NK-92 (cell line): ENCODE measurements around the gene FKBP9.
"Not testable (repeated sequence)": the region's sequence is repeated elsewhere in the genome, so short reads cannot be mapped to it uniquely, and the experiment has no call there.

Experiments used
- DNase-seq: peaks from one replicate; lab custom pipeline; 2025; ENCODE audit not compliant: unreplicated experiment; lab: John Stamatoyannopoulos, UW

The FKBP9 gene

DNA sequence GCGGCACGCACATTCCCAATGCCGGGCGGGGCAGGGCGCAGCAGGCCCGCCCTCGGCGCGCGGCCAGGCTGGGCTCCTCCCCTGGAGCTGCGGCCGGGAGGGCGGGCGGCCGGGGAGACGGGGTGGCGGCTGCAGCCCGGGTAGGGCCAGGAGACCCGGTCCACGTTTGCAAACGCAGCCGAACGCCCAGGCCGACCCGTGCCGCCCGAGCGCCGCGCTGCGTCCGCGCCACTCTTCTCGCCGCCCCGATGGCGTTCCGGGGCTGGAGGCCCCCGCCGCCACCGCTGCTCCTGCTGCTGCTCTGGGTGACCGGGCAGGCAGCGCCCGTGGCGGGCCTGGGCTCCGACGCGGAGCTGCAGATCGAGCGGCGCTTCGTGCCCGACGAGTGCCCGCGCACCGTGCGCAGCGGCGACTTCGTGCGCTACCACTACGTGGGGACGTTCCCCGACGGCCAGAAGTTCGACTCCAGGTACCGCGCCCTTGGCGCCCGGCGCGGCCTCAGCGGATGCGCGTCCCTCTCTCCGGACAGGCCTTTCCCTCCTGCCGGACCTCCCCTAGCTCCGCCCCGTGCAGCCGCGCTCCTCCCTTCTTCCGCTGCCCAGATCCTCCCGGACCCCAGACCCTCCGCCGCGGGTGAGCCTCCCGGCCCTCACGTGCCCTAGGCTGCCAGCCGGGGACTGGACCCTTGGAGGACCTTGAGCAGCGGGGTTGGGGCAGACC, at the start of gene FKBP9:
TSS of gene FKBP9 (plus strand) at position 115 of the 720 bp plus-strand sequence. CDS start at position 249, 134 bp downstream.
- DNase-seq = no peak

- no peak for DNase-seq
Observed at GRCh38 chr7:32910195-32910594, 47.0 kb upstream of the FKBP9 start.

DNA sequence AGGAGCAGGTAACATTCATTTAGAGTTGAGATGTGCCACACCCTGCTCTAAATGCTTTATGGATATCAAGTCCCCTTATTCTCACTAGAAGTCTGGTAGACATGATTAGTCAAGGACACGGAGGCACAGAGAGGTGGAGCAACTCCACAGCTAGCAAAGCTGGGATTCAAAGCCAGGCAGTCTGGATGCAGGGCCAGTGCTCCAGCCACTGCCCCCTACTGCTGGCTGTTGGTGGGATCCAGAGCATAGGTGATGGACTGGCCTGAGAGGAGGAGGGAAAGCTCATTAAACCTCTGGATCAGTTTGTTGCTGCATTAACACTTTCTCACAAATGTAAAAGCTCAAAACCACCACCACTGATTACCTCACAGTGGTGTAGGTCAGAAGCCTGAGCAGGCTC, 43.1 kb upstream of the FKBP9 start:
- no peak for DNase-seq

- no peak for DNase-seq
Observed at GRCh38 chr7:32915041-32915536, 42.2 kb upstream of the FKBP9 start.

- DNase-seq = no peak
Observed at GRCh38 chr7:32916006-32916405, 41.2 kb upstream of the FKBP9 start.

GRCh38 chr7:32916994-32917393, 40.2 kb upstream of the FKBP9 start:
- DNase-seq = not testable (repeated sequence)

- no peak for DNase-seq
Observed at GRCh38 chr7:32921896-32922295, 35.3 kb upstream of the FKBP9 start.

DNA sequence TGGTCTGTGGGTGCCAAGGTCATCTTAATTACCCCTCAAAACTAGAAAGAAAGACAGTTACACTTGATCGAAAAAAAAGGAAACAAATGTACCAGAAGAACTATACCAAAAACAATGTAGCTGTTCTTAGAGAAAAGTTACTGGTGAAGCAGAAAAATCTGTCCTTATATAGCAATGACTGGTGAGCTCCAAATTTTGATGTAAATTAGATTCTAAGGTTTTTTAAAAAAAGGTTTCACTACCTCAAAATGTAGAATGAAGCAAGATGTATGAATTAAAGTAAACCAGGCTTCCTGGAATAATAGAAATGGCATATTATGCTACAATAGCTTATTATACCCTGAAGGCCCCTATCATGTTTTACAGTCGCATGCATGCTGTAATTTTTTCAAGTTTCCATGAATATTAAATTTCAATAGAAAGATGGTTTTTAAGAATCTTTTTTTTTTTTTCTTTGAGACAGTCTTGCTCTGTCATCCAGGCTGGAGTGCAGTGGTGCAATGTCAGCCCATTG, 28.4 kb upstream of the FKBP9 start:
- DNase-seq = no peak

GRCh38 chr7:32929430-32930143, 27.7 kb upstream of the FKBP9 start:
- DNase-seq = no peak

DNA sequence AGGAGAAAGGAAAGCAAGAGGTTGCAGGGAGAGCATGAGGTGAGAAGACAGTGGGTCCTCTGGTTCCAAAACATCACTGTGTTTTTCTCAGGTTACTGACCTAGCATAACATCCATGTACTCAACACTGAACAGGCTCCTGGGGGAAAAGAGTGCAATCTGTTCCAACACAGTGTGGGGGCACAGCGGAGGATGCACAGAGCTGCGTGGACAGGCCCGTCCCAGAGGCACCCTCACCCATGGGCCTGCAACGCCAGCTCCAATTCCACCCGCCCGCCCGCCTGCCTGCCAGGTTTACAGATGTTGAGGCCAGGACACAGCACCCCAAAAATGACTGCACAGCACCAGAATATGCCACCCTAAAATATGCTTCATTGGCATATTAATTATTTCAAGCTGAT, 26.9 kb upstream of the FKBP9 start:
- no peak for DNase-seq

DNA sequence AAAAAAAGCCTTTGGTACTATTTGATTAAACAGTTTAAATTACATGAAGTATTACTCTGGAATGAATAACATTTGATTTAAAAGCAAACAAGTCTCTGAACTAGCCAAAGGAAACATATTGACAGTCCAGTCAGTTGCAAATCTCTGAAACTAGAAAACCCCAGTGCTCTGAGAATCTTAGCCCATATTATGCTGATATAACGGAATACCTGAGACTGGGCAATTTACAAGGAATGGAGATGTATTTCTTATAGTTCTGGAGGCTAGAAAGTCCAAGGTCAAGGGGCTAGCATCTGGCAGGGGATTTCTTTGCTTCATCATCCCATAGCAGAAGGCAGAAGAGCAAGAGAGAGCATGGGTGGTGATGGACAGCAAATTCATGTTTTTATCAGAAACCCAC, 21.7 kb upstream of the FKBP9 start:
- no peak for DNase-seq

DNA sequence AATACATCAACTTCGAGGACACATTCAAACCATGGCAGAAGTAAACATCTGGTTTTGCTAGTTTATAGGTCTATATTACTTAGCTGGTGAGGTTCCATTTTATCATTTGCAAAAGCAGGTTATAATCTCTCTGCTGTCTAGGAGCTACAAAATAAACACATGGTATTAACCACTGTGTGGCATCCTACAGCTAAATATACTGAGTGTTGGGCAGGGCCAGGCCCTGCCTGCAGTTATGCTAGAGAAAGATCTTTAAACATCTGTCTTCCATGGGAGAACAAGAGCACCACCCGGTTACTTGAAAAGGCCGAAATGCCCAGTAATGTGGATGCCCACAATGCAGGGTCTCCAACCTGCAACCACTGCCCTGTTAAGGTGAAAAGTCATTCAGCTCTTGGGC, 20.6 kb upstream of the FKBP9 start:
- no peak for DNase-seq

DNA sequence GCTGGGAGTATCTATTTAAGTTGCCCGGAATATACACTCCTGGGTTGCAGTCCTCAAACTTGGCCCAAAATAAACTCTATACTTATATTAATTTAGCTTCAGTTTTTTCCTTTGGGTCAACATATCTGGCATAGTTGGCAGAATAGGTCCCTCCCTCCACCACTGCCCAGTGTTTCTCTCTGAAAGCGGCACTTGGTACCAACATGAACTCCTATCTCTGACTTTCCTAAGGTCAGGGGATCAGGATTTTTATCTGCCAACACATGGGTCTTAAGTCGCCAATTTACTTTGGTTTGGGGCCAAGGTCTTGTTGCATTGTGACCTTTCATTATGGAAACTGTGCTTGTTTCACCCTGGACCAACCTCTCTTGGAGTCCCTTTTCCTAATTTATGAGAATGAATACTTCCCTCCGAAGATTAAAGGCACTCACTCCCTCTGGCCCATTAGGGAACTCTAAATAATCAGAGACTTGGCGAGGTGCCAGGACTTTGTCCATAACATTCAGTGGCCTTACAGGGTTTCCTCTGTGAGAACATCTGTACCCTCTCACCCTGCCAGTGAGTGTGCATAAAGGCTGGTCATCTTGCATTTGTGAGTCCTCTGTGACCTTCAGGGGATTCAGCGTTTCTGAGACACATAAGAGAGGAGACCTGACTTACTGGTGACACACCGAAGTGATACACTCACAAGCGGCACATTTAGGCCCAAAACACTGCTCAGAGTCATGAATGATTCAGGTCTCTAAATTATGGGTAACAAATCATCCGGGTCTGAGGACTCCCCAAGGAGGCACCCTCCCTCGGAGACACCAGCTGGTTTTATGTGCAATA, 19.7 kb upstream of the FKBP9 start:
- DNase-seq = no peak

GRCh38 chr7:32941181-32941580, 16.1 kb upstream of the FKBP9 start:
- DNase-seq = no peak

DNA sequence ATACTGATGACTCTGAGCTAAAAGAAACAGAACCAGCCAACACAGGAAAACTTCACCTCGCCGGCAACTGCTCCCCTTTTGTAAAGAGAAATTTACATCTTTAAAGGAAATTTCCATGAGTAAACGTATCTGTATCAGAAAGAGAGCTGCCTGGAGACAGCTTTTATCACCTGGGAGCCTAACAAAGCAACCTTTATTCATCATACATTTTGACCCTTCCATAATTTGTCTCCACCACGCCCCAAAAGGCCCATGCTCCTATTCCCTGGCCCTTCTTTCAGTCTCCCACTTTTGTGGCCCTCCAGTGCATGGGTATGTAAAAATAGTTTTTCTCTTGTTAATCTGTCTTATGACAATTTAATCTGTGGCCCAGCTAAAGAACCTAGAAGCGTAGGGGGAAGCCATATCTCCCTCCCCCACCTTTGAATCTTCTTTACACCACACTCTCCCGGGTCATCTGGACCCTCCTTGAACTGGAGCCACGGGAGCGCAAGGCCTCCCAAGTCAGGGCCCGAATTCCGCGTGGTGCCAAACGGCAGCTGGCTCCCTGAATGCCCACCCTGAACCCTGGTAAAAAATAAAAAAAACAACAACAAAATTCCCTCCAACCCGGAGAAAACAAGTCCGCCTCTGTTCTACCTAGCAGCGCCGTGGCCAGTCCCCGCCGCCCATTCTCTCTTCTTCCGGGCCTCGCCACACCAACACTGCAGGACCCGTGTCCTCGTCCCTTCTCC, 15.4 kb upstream of the FKBP9 start:
- DNase-seq = no peak

- DNase-seq = no peak
Observed at GRCh38 chr7:32942415-32943251, 14.6 kb upstream of the FKBP9 start.

GRCh38 chr7:32943252-32944030, 13.8 kb upstream of the FKBP9 start:
- DNase-seq = no peak

GRCh38 chr7:32947420-32947983, 9.7 kb upstream of the FKBP9 start:
- no peak for DNase-seq

- no peak for DNase-seq
Observed at GRCh38 chr7:32948202-32948601, 9.0 kb upstream of the FKBP9 start.
